GM18870 (cell line): ENCODE data around the gene SSUH2.
A peak's percentile ranks its signal among the peaks of the same experiment; 100 is the strongest.
"Not testable (repeated sequence)": the region's sequence is repeated elsewhere in the genome, so short reads cannot be mapped to it uniquely, and the experiment has no call there.

Experiments used
- ATAC-seq: cut with Tn5 transposase; IDR thresholded peaks from one replicate; pipeline ENCODE4 v1.9.1; 2021; ENCODE audit warnings: moderate library complexity; ENCODE audit not compliant: unreplicated experiment

SSUH2 gene

DNA sequence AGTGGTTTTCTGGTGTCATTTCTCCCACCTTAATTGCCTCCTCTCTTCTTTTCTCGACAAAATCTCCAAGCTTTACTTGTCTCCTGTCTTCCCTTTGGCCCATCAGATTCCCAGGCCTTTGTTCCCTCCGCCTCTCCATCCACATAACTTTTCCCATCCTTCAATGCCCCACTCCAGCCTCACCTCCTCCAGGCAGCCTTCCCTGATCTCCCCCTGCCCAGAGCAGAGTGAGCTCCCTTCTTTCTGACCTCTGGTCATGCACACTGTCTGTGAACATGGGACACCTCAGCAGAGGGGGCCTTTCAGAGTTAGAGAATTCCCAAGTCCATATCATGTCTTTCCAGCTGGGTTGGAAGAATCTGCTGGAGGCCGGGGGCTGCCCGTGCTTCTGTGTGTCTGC is 14.6 kb upstream of the SSUH2 start:
- no peak for ATAC-seq

- ATAC-seq, result peak; percentile 87
Measured at GRCh38 chr3:8658306-8659212, 14.0 kb upstream of the SSUH2 start.

DNA sequence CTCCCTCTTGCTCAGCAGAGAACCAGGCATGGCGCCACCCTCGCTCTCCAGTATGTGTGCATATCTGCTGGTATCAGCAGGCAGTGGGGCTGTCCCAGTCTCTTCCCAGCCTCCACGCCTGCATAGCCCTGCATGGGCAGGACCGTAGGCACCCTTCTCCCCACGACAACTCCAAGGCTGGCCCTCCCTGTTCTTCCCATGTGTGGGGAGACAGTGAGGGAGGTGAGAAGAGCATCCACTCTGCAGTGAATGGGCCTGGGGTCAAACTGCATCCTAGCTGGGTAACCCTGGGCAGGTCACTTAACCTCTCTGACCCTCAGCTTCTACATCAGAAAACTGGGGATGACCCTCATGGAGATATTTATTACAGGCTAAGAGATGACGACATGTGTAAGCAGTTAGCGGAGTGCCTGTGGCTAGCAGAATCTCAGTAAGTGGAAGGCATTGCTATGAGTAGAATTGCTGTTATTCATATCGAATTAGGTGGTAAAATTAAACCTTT is 13.3 kb upstream of the SSUH2 start:
- ATAC-seq, result no peak

GRCh38 chr3:8656240-8656639 is 11.6 kb upstream of the SSUH2 start:
- ATAC-seq, result no peak

DNA sequence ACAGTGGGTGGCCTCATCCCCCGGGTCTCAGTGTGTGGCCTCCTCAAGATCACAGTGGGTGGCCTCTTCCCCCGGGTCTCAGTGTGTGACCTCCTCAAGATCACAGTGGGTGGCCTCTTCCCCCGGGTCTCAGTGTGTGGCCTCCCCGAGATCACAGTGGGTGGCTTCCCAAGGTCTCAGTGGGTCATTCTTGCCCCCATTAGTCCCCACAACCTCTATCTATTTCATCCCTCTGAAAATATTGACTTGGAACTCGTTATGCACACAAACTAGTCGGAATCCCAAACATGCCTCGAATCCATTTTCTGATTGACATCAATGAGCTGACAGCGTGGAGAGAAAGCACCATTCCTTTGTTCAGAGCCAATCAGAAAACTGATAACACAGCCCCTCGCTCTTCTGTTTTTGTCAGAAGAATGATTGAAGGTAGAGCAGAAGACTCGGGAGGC is 10.8 kb upstream of the SSUH2 start:
- no peak for ATAC-seq

GRCh38 chr3:8654572-8655329 is 10.2 kb upstream of the SSUH2 start:
- ATAC-seq, result not testable (repeated sequence)

- no peak for ATAC-seq
Measured at GRCh38 chr3:8653800-8654408, 9.3 kb upstream of the SSUH2 start.

DNA sequence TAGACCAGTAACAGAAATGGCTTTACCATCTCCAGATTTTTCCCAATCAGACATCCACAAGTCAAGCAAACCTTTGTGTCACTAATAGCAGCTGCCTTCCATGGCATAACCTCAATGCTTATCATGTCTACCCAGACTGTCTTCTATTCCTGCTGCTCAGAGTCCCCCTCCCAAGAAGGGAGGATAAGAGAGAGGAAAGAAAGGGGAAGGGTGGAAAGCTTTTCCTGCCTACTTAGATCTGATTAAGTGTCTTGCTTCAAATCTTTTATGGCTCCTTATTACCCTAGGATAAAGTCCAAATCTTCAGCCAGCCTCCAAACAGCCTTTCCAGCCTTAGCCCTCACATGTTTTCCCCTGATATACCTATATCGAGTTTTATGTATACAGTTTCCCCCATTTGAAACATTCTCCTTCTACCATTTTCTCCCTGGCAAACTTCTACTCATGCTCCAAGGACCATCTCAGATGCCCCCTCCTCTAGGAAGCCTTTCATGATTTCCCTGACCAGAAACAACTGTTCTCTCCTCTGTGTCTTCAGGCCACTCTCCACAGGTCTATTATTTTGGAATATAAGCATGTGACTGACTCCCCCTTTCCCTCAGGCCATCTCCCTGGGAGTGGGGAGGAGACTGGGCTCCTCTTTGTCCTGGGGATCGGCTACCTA is 7.9 kb upstream of the SSUH2 start:
- no peak for ATAC-seq

GRCh38 chr3:8651418-8652323 is 7.1 kb upstream of the SSUH2 start:
- no peak for ATAC-seq

DNA sequence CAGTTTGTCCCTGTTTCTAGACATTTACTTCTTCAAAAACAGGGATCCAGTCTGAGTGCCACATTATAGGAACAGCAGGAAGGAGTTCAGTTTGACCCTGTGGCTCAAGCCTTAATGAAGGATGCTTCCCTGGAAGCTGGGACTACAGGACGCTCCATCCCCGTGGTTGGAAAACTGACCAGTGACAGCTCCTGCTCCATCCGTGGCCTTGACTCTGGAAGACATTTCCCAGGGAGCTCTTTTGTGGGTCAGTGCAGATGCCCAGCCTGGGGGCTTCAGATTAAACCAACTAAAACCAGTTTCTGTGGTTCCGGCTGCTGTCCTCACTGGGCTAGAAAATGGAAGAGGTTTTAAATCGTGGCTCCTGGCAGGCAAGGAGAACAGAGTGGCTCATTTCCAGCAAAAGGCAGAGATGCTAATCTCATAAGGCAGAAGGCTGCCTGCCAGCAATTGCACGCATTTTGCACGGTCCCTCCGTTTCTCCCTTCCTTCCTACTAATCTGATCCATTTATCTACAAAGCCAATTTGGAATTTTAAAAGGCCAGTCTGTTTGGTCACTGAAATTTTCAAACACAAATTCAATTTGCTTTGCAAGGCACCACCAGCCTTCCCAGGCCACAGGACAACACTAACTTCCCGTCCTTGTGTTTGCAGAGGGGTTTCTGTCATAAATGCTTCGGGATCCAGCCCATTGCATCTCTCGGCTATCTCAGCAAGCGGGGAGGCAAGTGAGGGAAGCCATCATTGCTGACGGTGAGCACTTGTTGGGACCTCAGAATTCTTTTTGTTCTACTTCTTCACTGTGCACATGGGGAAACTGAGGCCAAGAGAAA is 6.2 kb upstream of the SSUH2 start:
- no peak for ATAC-seq

GRCh38 chr3:8649757-8650156 is 5.2 kb upstream of the SSUH2 start:
- ATAC-seq, result no peak

GRCh38 chr3:8648909-8649741 is 4.5 kb upstream of the SSUH2 start:
- no peak for ATAC-seq

GRCh38 chr3:8647137-8647985 is 2.8 kb upstream of the SSUH2 start:
- ATAC-seq, result no peak

DNA sequence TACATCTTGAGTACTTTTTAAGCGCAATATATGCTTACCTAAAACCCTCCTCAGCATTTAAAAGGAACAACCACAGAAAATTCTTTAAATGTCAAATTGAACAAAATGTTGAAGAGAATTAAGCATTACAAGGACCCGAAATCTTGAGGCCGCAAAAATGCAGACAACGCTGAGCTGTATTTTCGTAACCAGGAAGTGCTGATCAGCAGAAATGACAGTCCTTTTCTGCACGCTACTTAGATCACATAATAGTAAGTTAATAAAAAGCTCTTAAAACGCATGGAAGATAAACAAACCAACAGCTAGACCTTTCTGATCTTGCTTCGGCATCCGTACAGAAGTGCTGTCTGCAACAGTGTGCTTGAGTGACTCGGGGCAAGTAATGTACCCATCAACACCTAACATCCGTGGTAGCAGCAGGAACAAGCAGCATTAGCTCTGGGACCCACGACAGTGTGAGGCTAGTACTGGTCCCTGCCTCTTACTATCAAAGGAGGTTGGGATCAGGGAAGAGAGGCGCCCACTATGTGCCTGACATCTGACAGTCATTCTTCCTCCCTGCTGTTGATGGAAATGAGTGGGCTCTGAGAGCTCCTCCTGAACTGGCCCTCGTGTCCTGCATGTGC is 1.8 kb upstream of the SSUH2 start:
- ATAC-seq, result no peak

DNA sequence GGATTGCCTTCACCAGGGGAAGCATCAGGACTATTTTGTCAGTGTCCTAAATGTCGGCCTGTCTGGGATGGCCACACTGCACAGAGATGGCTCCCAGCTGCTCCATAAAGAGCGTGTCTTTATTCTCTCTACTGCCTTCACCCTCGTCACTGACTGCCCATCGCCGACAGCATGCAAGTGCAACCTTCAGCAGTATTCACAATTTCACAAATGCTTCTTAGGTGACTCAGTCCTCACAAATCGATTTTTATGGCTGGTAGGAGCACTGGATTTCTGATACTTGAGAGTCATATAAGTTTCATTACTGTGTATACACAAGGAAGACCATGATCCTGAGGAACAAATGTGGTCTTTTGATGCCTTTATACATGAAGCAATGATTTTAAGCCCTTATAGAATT is 1.1 kb upstream of the SSUH2 start:
- ATAC-seq, result no peak

GRCh38 chr3:8643693-8644365 is 769 bp downstream of the SSUH2 start:
- no peak for ATAC-seq
